NCI-H187 (cell line): ENCODE results near the gene ZMYND11.

Experiments used
- DNase-seq, 2 experiments: peaks; one replicate each; lab custom pipeline; 2025; lab: John Stamatoyannopoulos, UW

The ZMYND11 gene

DNA sequence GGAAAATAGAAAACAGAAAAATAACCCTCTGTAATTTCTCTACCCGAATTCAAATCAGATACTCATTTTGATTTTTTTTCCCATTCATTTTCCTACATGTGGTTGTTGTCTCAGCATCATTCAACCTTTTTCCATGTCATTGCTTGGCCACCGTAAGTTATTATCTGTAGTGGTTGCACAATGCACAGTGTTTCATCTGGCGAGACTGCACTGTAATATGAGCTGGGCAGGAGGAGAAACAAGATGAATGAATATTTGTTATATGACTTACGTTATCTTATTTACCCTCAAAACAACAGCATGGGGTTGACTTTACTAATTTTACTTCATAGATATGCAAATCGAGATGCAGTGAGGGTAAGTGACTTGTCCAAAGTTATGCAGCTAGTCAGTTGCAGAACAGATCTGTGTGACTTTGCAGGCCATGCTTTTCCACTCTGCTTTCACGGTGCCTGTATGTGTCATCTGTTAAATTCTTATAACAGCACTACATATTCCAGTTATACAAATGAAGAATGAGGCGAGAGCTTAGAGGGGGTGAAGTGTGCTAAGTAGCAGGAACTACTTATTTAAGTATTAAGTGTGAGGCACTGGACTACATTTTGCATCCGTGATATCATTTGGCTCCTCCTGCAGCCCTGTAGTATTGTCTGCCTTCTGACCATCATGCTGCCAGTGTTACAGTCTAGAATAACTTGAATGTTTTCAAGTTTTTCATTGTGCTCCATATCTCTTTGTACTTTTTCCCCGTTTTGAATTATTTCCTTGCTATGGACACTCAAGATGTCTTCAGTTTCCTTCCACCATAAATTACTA lies 56.7 kb downstream of the ZMYND11 start:
- DNase-seq: no peak

DNA sequence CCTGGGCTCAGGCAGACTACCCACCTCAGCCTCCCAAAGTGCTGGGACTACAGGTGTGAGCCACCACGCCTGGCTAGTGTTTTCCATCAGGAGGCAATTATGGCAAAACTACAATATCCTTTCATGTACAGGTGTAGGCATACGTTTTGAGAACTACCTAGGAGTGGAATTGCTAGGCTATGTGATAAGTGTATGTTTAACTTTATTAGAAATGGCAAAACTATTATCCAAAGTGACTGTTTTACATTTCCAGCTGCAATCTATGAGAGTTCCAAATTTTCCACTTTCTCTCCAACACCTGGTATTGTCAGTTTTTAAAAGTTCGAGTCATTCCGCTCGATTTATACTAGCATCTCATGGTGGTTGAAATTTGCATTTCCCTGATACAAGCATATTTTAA lies 59.0 kb downstream of the ZMYND11 start:
- no peak for DNase-seq

DNA sequence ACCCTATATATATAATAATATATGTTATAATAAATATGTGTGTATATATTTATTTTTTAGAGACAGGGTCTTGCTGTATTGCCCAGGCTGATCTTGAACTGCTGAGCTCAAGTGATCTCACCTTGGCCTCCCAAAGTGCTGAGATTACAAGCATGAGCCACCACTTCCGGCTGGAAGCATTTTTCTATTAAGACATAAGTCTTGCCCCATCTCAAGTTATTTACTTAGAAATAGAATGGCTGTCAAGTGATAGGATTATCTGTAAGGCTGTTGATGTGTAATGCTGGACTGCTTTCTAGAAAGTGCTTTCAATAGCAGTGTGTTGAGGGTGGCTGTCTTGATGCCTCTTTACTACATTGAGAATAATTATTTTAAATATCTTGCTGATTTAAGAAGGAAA lies 65.2 kb downstream of the ZMYND11 start:
- DNase-seq: no peak

DNA sequence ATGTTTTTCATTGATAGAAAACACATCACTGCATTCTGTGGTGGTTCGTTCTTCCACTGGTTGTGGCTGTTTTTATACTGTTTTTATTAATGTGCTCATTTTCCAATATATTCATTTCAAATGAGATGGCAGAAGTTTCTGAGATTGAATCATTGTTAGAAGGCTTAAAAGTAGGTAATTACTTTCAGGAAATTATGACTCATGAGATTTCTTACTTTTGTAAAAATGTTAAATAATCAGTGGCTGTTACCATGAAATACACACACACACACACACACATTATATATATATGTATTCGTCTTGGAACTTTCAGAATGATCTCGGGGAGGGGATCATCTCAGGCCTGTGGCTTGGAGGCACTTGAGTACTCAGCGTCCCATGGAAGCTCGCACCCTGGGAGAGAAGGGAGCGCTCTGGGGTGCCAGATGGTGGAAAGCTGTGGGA lies 66.1 kb downstream of the ZMYND11 start:
- DNase-seq: no peak

DNA sequence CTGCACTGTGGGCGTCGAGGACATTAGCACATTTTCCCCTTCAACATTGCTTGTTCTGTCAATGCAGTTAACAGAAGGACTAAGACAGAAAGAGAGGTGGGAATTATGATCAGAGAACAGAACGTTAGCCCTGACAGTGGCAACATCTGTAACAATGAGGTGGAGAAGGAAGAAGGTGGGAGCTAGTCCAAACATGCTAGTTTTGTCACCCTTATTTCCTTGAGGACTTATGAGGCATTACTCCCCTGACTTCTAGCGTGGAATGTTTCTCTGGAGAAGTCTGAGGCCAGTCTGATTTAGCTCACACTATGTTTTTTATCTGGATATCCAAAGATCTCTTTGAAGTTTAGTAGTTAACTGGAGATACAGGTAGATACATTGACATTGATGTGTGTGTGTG lies 73.4 kb downstream of the ZMYND11 start:
- DNase-seq: no peak

DNA sequence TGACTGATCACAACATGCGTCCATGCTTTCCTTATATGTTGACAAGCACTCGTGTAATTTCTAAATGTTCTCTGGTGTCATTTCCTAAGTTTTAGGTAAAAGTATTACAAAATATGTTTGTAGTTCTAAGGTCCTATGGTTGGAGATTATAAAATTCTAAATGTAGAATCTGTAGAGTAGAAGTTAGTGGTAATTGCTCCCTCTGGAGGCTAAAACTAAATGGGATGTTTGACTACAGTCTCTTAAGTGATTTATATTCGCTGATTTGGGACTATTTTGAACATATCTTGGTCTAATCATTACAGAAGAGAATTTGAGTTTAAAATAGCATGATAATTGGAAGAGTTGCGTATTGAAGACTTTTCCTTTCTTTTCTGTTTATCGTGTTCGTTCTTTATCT lies 74.1 kb downstream of the ZMYND11 start:
- no peak for DNase-seq

DNA sequence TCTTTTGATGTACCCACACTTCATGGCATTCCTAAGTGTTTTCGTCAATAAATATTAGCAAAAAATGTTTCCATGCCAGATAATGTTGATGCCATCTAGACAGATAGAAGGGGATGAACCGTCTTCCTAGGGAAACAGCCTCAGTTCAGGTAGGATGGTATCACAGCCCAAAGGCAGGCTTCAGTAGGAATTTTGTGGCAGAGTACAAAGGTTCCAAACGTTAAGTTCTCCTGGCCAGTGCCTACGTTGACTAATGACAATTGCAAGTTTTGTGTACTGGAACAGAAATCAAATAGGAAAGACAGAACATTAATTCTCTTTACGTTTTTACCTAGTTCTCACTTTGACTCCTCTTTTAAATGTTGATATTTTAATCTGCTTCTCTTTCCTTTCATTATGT lies 75.0 kb downstream of the ZMYND11 start:
- no peak for DNase-seq

DNA sequence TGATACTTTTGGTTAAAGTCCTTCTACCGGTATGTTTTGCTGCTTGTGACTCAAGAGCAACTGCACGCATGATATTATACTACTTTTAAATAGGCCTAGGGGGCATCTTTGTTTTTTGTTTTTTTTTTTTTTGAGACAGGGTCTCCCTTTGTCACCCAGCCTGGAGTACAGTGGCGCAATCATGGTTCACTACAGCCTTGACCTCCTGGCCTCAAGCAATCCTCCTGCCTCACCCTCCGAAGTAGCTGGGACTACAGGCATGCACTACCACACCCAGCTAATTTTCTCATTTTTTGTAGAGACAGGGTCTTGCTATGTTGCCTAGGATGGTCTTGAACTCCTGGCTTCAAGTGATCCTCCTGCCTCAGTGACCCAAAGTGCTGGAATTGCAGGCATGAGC lies 80.2 kb downstream of the ZMYND11 start:
- DNase-seq: no peak

DNA sequence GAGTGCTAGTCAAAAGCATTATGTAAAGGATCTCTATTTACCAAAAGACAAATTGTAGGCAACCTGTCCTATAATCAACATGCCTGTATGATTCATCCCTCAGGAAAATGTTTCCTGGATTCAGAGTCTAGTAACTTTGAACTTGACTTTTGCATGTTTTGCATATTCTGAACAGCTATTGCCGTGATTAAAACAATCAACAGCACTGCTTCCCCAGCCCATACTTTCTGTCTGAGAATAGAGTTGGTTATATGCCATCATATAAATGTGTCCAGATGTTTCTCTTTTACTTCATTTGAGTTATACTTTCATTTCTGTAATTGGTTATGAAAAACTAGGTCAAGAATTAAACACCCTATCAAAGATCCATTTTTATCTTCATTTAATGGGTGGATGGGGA lies 83.5 kb downstream of the ZMYND11 start:
- DNase-seq: no peak

DNA sequence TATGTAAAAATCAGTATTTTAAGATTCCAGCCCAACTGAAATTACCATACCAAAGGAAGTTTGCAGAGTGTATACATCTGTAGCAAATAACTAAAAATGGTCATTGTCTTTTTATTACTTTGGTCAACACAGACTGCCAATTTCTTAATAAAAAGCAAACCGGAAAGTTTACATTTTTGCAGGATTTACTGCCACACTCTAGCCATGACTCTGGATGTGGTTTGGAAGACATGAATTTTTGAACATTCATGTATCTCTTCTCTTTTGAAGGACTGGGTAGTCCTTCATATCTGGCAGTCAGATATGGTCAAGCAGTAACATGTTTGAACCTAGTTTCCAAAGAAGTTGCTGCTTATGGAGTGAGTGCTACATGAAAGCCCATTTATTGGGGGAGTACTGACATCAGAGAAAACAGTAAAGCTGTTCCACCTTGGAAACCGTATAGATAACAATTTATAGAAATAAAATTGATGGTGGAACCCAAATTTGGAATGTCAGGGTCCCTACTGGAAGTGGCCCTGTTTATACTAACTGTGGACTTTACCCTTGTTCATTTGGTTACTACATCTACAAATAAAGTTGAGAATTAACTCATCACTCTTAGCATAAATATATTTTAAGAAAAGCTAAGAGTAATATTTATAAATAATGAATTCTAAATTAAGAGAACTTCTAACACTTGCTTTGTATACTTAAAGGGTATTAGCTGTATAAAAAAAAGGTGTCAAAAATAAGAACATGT lies 84.6 kb downstream of the ZMYND11 start:
- no peak for DNase-seq

DNA sequence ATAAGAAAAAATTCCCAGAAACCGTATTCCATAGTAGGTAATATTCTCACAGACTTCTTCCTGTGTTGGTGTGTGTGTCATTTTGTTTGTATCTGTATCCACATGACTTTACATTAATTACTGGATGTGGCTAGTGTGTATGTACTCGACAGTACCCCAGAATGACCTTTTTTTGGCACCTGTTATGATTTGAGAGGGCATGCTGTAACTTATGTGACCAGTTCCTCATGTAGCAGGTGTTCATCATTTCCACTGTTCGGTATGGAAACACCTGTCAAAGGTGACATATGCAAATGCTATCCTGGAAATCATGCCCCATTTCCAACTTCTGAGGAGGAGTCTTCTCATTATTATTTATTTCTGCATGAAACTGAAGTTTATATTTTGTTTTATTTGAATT lies 89.3 kb downstream of the ZMYND11 start:
- DNase-seq: no peak

DNA sequence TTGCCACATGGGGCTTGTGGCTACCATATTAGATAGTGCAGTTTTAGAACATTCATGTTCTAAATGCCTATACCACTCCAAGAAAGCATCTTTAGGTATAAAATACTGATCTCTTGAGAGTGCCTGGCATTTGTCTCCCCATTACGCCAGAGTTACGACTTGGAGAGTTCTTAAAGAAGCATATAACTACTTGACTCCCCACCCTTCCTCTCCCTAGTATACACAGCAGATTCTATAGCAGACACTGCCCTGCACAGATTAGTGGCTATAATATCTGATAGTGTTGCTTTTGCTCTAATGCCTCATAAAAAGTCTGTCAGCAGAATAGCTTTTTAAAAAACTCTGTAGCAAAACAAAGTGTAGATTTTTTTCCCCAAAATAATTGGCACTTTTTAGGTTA lies 90.8 kb downstream of the ZMYND11 start:
- DNase-seq: no peak

DNA sequence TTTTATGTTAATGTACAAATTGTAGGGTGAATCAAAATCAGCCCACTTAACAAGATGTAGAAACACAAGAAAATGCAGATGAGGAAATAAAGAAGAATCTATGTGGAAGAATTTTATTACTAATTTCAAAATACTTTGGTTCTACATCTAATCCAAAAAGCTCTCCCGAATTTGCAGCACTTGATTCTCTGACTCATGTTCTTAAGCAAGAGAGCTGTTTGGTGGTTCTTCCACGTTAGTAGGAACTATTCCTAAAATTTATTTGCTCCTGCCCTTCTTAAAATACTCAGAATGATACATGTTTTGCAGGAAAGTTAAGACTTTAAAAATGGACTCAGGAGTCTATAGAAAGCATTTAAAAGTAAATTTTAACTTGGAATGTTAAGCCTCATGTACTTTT lies 91.8 kb downstream of the ZMYND11 start:
- DNase-seq: no peak

DNA sequence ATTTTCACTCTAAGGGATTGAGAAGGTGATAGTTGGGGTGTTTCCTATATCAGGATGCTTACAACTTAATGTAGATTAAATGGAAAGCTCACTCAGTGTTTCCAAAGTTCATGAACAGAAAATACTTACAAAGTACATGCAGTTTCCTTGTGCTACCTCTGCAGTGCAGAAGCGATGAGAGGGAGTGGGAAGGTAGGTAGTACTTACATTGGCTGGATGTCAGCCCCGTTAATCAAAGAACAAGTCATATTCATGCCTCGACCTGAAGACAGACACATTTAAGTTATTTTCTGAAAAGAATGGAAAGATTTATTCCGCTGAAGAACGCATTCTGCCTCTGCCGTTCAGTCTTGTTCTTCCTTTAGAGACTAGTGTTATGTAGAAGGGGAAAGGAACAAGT lies 93.1 kb downstream of the ZMYND11 start:
- DNase-seq: no peak

DNA sequence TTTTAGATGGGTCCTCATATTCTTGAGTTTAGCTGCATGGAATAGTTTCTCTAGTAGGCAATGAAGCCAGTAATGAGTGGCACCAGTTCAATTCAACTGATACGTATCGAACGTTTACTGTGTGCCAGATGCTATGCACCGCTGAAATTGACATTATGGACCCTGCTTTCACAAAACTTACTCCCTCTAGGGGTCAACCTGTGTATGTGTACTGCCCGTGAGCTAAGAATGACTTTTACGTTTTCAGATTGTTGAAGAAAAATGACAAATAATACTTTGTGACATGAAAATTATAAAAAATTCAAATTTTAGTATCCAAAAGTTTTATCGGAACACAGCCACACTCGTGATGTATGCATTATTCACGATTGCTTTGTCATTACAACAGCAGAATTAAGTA lies 95.5 kb downstream of the ZMYND11 start:
- DNase-seq: no peak

DNA sequence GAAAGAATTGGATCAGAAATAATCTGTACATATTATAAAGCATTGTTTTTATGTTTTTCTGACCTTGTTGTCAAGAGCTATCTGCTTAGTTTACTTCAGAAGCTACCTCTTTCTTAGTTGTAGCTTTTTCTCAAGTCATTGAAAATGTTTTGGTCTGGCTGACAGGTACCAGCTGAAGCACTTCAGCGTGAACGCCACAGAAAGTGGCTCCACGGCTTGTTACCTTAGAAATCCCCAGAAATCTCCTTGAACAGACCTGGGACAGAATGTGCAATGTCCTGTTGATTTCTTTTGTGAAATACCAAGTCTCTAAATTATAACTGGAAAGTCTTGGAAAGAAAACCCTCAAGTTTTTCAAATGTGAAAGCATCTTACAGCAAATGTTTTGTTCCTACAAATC lies 96.8 kb downstream of the ZMYND11 start:
- DNase-seq: no peak

DNA sequence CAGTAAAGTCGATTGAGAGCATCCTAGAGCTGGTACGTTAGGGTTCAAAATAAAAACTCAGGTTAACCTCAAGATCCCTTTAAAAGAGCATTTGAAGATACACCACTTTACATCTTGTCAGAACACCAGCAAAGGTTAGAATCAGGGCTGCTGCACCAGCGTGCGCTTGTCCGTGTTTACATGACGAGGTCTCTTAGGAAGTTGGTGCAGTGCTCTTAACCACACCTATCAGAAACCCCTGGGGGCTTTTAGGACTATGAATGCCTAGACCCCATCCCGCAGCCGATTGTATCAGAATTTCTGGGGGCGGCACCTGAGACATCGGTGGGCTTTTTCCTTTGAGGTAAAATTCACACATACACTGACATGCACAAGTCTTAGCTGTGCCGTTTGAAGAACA lies 97.6 kb downstream of the ZMYND11 start:
- DNase-seq: no peak

DNA sequence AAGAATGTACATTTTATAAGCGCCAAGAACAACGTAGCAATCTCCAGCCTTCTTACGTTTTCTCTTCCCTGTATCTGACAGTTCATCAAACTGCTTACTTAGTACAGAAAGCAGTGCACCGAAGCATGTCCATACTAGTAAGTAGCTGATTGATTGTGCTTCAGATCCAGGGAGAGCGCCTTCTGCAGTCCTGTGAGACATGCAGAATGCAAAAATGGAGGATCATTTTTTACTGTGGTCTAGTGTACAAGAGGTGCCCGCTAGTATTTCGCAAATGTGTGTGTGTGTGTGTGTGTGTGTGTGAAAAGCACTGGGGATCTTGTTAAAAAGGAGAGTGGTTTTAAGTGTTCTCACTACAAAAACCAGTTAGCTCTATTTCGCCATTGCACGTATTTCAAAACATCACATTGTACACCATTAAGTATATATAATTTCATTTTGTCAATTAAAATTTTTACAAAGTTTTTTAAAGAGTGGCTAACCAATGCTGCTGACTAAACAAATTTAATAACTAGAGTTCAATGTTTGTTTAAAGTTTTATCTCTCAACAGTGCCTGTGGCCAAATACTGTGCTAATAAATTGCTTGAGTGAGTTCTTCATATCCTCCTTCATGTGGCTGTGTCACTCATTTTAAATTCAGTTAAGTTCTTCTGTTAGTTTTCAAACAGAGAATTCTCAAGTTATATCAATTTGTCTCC lies 99.6 kb downstream of the ZMYND11 start:
- DNase-seq: no peak

DNA sequence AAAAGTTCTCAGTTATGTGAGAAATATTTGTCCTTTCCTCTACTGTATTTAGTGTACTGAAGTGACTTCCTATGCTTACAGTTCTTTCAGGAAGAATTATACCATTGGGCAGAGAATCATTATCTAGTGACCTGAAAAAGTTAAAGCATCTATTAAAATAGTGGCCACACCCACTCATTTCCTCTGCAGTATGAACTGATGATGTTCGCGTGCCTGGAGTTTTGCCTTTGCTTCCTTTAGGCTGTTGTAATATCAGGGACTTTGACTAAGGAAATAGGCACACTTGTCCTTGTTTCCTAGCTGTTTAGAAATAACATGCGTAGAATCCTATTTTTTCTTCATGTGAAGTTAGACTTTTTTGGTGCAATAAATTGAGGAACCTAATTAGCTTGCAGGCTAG lies 100.7 kb downstream of the ZMYND11 start:
- no peak for DNase-seq

DNA sequence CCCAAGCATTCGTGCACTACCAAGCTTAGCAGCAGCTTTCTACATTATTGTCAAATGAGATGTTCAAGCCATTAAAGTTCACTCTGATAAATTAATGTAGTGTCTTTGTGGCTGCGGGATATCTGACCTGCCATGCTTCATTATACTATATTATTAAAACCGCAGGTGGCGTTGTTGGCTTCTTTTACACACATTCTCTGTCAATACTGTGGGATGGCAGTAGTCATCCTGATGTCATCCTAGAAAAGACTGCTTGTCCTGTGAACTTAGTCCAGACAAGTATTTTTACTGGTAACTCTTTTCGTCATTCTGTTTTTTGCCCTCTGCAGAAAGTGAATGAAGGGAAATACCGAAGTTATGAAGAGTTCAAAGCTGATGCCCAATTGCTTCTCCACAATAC lies 103.9 kb downstream of the ZMYND11 start:
- DNase-seq: no peak

DNA sequence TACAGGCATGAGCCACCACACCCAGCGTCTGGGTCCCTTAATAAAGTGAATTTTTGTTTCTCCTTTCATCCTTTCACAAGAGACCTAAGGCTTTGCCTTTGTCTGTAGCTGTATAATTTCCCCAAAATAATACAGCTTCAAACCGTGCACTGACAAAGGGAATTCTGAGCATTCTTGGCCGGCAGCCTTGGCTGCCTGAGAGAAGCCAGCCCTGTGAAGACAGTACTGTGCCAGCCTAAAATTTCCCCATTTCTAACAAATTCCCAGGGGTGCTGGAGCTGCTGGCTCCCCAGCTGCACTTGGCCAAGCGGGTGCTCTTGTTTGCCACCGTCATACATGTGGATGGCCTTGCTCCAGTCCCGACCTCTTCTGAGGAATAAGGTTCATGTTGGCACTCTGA lies 106.2 kb downstream of the ZMYND11 start:
- DNase-seq: no peak

DNA sequence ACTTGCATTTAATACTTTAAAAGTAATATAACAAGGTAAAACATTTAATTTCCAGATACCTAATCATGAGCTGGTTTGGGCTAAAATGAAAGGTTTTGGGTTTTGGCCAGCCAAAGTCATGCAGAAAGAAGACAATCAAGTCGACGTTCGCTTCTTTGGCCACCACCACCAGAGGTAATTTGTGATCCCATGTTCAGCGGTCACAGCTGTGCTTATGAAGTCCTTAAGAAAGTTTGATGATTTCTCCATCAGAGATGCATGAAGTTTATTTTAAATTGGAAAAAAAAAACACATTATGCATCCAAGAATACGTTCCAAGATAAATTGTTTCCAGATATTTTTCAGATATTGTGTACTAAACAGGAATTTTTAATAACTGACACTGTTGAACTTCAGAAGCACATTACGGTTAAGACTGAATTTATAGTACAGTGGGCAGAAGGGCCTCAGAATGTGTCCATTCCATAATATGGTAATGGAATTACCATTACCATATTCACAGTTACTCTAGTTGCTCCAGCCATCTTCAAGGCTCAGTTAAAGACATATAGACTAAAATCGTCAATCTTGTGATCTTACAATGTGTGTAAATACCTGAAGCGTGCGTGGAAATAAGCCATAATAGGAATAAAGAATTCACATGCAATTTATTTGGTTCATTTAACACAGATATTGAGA lies 106.8 kb downstream of the ZMYND11 start:
- no peak for DNase-seq
